HG03045 (cell line): ENCODE measurements around the gene RAP2A.

Experiments used
- ATAC-seq: cut with Tn5 transposase; IDR thresholded peaks from one replicate; pipeline ENCODE4 v1.9.1; 2021; ENCODE audit warnings: mild to moderate bottlenecking, moderate library complexity; ENCODE audit not compliant: unreplicated experiment

RAP2A gene

DNA sequence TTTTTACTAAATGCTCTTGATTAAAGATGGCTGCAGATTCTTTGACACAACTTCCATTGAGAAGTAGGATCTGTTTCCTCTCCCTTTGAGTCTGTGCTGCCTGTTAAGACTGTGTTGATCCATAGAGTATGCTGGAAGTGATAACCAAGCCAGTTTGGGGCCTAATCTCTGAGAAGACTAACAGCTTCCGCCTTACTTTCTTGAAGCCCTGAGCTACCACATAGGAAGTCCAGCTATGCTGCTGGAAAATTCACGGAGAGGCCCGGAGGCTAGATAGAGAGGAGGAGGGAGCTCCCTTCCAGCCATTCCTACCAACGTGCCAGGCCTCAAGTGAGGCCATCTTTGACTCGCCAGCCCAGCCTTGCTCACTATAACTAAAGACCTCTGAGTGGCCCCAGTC, 12.5 kb downstream of the RAP2A start:
- ATAC-seq: no peak

DNA sequence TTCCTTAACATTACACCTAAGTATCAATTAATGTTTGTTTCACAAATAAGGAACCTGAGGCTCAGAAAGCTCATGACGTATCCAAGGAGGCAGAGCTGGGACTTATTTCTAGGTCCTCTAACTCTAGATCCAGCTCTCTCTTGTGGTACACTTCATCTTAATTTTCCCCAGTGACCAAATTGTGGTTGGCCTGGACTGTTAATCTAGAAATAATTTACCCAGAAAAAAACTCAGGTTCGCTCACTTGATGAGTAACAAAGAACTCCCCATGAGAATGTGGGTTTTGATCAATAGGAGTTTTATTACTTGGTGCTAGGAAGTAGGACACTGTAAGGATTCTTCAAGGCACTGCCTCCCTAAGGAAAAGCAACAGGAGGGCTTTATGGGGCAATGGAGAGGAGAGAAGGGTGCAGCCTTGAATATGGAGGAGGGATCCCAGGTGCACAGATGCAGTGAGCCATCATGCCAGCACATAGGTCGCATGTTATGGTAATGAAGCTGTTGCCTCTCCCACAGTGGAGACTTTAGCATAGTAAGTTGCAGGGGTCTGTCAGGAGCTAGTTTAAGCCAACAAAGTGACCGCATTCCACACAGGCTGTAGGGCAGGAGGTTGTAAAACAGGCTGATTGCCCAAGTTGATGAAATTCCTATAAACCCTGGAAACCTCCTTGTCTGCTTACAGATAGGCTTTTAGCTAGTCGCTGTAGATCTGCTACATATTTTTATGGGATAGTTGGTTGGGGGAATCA, 14.7 kb downstream of the RAP2A start:
- peak; percentile 46 for ATAC-seq

DNA sequence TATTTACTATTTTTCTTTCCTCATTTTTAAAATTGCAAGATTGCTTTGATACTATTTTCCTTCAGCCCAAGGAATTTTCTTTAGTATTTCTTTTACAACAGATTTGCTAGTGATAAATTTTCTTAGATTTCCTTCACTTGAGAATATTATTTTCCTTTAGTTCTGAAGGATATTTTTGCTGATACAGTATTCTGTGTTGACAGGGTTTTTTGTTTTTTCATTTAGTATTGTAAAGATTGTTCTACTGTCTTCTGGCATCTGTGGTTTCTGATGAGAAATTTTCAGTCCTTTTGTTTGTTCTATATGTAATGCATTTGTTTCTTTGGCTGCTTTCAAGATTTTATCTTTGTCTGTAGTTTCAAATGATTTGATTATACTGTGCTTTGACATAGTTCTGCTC, 20.7 kb downstream of the RAP2A start:
- ATAC-seq: no peak

DNA sequence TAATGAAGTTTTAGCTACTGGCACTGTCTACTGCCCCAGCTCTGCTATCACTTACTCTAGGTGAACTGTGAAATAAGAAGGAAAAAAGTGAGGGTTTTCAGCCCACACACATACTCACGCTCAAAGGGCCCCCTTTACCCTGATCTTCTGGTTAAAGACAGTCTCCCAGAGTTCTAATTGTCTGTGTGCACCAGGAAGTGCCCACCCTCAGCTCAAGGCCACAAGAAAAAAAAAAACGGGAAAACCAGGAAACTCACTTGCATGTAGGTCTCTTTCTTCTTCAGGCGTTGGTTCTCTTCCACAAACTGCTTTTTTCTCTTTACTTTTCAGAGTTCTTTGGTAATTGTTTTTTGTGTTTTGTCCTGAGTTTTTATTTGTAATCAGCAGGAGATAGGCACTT, 22.1 kb downstream of the RAP2A start:
- no peak for ATAC-seq

GRCh38 chr13:97459215-97459777, 25.3 kb downstream of the RAP2A start:
- ATAC-seq: peak; percentile 41

GRCh38 chr13:97460004-97460775, 26.2 kb downstream of the RAP2A start:
- ATAC-seq: peak; percentile 90

DNA sequence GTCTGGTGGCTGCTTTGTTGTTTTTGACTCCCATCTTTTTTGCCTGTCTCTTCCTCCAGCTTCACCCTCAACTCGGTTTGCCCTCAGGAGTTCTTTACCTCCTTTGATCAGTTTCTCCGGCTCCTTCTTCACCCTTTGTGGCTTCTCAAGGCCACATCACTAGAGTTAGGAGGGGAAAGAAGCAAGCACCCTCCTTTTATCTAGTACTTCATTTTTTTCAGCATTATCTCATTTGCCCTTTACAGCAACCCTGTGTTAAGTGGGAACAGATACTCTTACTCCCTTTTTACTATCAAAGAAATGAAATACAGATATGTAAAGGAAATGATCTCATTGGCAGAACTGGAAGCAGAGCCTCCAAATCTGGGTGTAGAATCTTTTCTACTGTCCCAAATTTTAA, 26.9 kb downstream of the RAP2A start:
- ATAC-seq: no peak

- ATAC-seq: no peak
Observed at GRCh38 chr13:97464561-97464960, 30.6 kb downstream of the RAP2A start.

GRCh38 chr13:97466722-97467121, 32.8 kb downstream of the RAP2A start:
- ATAC-seq: no peak

- ATAC-seq: no peak
Observed at GRCh38 chr13:97468331-97468730, 34.4 kb downstream of the RAP2A start.

DNA sequence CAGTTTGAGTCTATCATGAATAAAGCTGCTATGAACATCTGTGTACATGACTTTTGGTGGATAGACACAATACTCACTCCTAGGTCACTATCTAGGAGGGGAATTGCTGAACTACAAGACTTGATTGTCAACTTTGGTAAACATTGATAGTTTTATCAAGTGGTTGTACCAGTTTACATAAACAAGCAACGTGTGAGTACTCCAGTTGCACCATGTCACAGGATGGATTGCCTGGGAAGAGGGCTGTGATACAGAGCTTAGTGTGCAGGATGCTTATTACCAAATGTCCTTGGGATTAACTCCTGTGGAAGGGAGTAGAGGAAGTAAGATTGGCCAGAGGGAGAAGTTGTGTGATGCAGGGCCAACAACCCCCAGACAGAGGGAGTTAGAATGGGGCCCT, 37.7 kb downstream of the RAP2A start:
- no peak for ATAC-seq

DNA sequence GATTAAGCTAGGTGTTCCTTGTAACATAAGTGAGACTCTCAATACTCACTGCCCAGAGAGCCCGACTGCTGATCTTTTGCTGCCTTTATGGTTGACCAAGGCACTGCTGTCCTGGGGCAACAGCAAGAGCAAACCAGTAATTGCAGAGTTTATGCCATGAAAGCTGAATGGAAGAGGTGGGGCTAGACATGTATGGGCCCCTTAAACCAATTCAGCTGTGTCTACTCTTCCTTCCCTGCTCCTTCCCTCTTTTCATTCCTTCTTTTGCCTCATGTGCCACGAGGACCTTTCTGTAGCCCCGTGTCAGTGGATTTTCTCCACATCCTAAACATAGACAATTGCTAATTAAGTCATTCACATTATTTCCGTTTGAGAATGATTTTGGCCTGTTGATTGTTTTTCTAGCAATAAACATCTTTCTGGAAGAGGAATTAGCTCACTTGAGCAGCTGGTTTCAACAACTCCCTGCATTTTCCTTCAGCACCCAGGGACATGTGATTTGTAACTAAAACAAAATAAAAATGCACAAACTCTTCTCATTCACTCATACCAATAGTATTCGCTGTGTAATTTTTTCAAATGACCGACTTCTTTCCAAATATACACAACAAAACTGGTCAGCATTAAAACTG, 40.5 kb downstream of the RAP2A start:
- ATAC-seq: no peak

GRCh38 chr13:97475011-97475410, 41.0 kb downstream of the RAP2A start:
- ATAC-seq: no peak

- no peak for ATAC-seq
Observed at GRCh38 chr13:97477844-97478243, 43.9 kb downstream of the RAP2A start.

DNA sequence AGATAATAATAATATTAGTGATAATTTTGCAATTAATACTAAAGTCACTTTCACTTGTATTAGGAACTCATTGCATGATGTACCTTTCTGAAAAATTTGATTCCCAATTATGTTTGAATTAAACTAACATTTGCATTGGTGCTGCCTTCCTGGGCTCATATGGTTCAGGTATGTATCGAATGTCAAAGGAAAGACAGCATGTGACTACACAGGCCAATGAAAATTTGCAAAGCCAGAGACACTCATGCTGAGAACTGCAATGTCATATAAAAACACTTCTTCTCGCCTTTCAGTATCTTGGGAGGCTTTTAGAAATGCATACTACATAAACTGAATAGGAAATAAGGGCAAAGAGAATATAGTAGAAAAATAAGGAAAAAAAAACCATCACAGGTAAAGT, 44.3 kb downstream of the RAP2A start:
- ATAC-seq: no peak

GRCh38 chr13:97483465-97483864, 49.5 kb downstream of the RAP2A start:
- no peak for ATAC-seq

GRCh38 chr13:97484301-97484700, 50.3 kb downstream of the RAP2A start:
- ATAC-seq: no peak

DNA sequence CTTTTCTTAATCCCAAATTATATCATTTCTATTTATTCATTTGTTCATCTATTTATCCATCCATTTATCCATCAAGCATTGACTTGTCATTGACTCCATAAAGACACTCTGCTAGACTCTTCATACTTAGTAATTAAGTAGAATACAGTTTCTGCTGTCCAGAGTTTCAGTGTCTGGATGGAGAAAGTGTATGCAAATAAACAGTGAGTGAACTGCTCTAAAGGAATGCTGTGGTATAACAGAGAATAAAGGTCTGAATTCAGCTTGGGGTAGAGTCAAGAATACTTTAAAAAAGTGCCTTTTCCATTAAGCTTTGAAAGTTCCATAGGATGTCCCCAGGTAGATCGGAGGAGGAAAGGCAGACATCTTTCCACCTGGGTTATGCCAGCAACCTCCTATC, 51.4 kb downstream of the RAP2A start:
- ATAC-seq: no peak

DNA sequence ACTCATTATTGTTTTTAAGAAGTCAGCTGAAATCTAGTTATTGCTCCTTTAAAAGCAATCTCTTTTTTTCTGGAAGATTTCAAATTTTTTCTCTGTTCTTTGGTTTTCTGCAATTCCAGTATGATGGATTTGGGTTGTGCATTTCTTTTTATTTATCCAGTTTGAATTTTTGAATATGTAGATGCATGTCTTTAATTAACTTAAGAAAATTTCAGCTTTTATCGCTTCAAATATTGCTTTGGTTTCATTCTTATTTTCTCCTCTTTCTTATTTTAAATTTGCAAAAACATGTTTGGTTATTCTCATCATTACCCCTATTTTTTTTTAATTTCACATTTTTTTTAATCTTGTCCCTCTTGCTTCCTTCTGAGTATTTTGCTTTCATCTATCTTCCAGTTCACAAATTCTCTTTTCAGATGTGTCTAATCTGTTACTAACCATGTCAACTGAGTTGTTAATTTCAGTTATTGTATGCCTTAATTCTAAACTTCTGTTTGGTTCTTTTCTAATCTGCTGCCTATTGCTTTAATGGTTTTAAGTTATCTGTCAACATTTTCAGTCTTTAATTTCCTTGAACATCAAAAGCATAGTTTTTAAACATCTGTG, 56.8 kb downstream of the RAP2A start:
- ATAC-seq: no peak

- ATAC-seq: no peak
Observed at GRCh38 chr13:97491452-97491851, 57.5 kb downstream of the RAP2A start.

DNA sequence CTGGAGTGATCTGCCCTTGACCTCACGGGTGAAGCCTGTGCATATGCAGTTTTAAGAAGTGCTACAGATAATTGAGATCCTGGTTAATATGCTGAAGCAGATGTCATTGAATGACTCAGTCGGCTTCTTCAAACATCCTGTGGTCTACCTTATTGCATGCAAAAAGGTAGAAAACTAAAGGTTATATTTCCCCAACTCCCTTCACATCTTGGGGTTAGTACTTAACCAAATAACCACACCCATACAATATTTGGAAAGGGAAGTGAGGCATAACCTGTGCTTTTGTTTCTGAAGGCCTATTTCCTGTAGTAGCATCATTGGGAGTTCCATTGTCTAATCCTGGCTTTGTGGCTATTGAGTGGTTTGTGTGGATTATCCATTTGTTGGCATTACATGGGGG, 58.3 kb downstream of the RAP2A start:
- no peak for ATAC-seq
